ENCODE results near the gene SLC39A7. TPM values are rescaled to one million over a fixed set of nuclear protein-coding genes. Genes with fewer than 3 reads are reported as not detected.

Gene SLC39A7
- total and polyA plus RNA-seq, 2 of the 13 experiments (the other 11 are each of a cell fraction or from before 2014, with no cell fraction given) = 142 to 229 TPM

GRCh38 chr6:33200219-33201146 lies at the start of gene SLC39A7, which contains the start of gene RXRB (continued):
- TF ChIP-seq, protein P1, sequence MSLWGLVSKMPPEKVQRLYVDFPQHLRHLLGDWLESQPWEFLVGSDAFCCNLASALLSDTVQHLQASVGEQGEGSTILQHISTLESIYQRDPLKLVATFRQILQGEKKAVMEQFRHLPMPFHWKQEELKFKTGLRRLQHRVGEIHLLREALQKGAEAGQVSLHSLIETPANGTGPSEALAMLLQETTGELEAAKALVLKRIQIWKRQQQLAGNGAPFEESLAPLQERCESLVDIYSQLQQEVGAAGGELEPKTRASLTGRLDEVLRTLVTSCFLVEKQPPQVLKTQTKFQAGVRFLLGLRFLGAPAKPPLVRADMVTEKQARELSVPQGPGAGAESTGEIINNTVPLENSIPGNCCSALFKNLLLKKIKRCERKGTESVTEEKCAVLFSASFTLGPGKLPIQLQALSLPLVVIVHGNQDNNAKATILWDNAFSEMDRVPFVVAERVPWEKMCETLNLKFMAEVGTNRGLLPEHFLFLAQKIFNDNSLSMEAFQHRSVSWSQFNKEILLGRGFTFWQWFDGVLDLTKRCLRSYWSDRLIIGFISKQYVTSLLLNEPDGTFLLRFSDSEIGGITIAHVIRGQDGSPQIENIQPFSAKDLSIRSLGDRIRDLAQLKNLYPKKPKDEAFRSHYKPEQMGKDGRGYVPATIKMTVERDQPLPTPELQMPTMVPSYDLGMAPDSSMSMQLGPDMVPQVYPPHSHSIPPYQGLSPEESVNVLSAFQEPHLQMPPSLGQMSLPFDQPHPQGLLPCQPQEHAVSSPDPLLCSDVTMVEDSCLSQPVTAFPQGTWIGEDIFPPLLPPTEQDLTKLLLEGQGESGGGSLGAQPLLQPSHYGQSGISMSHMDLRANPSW (CRISPR knock-in tag; IDR thresholded peaks at IDR 0.05; ENCODE audit: borderline replicate concordance) = peak; percentile 81; the same call in 1 of the 2 replicates
- TF ChIP-seq CCAR2 (optimal IDR thresholded peaks at IDR 0.05; ENCODE audit: low read depth, low read length) (no peak), ZNF674 (CRISPR knock-in tag; IDR thresholded peaks at IDR 0.05; ENCODE audit: low read depth) (peak; percentile 16; the same call in 1 of the 2 replicates), ZC3H13 (CRISPR knock-in tag; IDR thresholded peaks at IDR 0.05) (peak; percentile 88; the same call in 1 of the 2 replicates), ZNF761 (CRISPR knock-in tag; conservative IDR thresholded peaks at IDR 0.05) (peak; percentile 87), NCOA1 (CRISPR knock-in tag; IDR thresholded peaks at IDR 0.05) (peak; percentile 78; the same call in 1 of the 2 replicates), ZNF577 (CRISPR knock-in tag; IDR thresholded peaks at IDR 0.05; ENCODE audit: borderline replicate concordance, low read depth) (no peak), TOPORS (CRISPR knock-in tag; IDR thresholded peaks at IDR 0.05) (no peak), NFE2L1 (CRISPR knock-in tag; IDR thresholded peaks at IDR 0.05; ENCODE audit: borderline replicate concordance) (0 out of 2 replicates have a peak, but pooled peaks have one; percentile 27), MAFG (CRISPR knock-in tag; IDR thresholded peaks at IDR 0.05) (no peak), ZBTB14 (CRISPR knock-in tag; IDR thresholded peaks at IDR 0.05) (0 out of 2 replicates have a peak, but pooled peaks have one; percentile 47), ZNF207 (IDR thresholded peaks at IDR 0.05; ENCODE audit: borderline replicate concordance) (no peak), USF2 (IDR thresholded peaks at IDR 0.05; ENCODE audit: low read depth, low read length) (0 out of 2 replicates have a peak, but pooled peaks have one; percentile 20), USF2 (CRISPR knock-in tag; IDR thresholded peaks at IDR 0.05; ENCODE audit: borderline replicate concordance) (peak; percentile 36; the same call in 1 of the 2 replicates), SATB2 (CRISPR knock-in tag; IDR thresholded peaks at IDR 0.05) (peak; percentile 86; the same call in 1 of the 2 replicates)
- TF ChIP-seq, protein P2, sequence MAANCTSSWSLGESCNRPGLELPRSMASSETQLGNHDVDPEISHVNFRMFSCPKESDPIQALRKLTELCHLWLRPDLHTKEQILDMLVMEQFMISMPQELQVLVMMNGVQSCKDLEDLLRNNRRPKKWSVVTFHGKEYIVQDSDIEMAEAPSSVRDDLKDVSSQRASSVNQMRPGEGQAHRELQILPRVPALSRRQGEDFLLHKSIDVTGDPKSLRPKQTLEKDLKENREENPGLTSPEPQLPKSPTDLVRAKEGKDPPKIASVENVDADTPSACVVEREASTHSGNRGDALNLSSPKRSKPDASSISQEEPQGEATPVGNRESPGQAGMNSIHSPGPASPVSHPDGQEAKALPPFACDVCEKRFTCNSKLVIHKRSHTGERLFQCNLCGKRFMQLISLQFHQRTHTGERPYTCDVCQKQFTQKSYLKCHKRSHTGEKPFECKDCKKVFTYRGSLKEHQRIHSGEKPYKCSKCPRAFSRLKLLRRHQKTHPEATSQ (CRISPR knock-in tag; IDR thresholded peaks at IDR 0.05; ENCODE audit: borderline replicate concordance) = no peak
